Measurements from ENCODE around the gene CCDC6.

GRCh38 chr10:59773088-59773487, 133.3 kb downstream of the CCDC6 start:
- no peak for TF ChIP-seq CTCF (IDR thresholded peaks at IDR 0.05)
- TF ChIP-seq POLR2A (IDR thresholded peaks at IDR 0.05), result no peak
